ENCODE data around the gene PKP4. TPM values are rescaled to one million over a fixed set of nuclear protein-coding genes. Genes with fewer than 3 reads are reported as not detected.
A peak's percentile ranks its signal among the peaks of the same experiment; 100 is the strongest.

The PKP4 gene
- total and polyA plus RNA-seq, 2 experiments from 2014 or later: 7.6 to 32.2 TPM

GRCh38 chr2:158618891-158619490 lies 162.2 kb downstream of the PKP4 start:
- 89 to 92% methylated on average over 4 of the region's 4 CpGs for WGBS, 2 experiments (ENCODE audit: low coverage in 1 of 2, low lambda C conversion rate in 2 of 2, missing lambda C conversion rate in 2 of 2)
- in situ Hi-C loops (cut with MboI): no loop called here
- Histone ChIP-seq H3K27me3 (replicated peaks; ENCODE audit: insufficient read depth) (no peaks in the 10 kb centered on the region), H3K9ac (no peak overlapping the region), H3K79me2 (ENCODE audit: insufficient read depth) (no peaks in the 10 kb centered on the region), H3K36me3 (ENCODE audit: low read depth) (peaks cover 16% of the 10 kb centered on the region; the same call in 1 of the 2 replicates), H3K9me2 (ENCODE audit: insufficient read depth) (no peaks in the 10 kb centered on the region), H3K4me1 (ENCODE audit: insufficient read depth) (peaks cover 7% of the 10 kb centered on the region), H2AFZ (no peak overlapping the region), H3K4me3 (no peak overlapping the region), H3K9me3 (ENCODE audit: low read depth) (no peaks in the 10 kb centered on the region), H3F3A (ENCODE audit: insufficient read depth) (0 out of 2 replicates have a peak, but pooled peaks cover 7% of the 10 kb centered on the region), H3K27ac (no peak overlapping the region), H3K4me2 (ENCODE audit: unreplicated experiment) (no peak overlapping the region), H4K20me1 (ENCODE audit: insufficient read depth) (no peaks in the 10 kb centered on the region)
- peak; percentile 26 for DNase-seq
- TF ChIP-seq EZH2 (IDR thresholded peaks at IDR 0.05; ENCODE audit: insufficient read depth, poor library complexity, severe bottlenecking) (no peak), EZH2phosphoT487 (IDR thresholded peaks at IDR 0.05; ENCODE audit: insufficient read depth, low read depth) (no peak)

- Histone ChIP-seq H3K79me2 (ENCODE audit: insufficient read depth) (no peaks in the 10 kb centered on the region), H3K9me3 (ENCODE audit: low read depth) (no peaks in the 10 kb centered on the region), H3K27ac (no peak overlapping the region), H3K9me2 (ENCODE audit: insufficient read depth) (no peaks in the 10 kb centered on the region), H2AFZ (no peak overlapping the region), H3K4me3 (no peak overlapping the region), H3F3A (ENCODE audit: insufficient read depth) (0 out of 2 replicates have a peak, but pooled peaks cover 7% of the 10 kb centered on the region), H3K4me1 (ENCODE audit: insufficient read depth) (peaks cover 7% of the 10 kb centered on the region), H3K27me3 (replicated peaks; ENCODE audit: insufficient read depth) (no peaks in the 10 kb centered on the region), H3K36me3 (ENCODE audit: low read depth) (peaks cover 19% of the 10 kb centered on the region; the same call in 1 of the 2 replicates), H3K9ac (no peak overlapping the region), H3K4me2 (ENCODE audit: unreplicated experiment) (no peak overlapping the region), H4K20me1 (ENCODE audit: insufficient read depth) (no peaks in the 10 kb centered on the region)
- TF ChIP-seq EZH2phosphoT487 (IDR thresholded peaks at IDR 0.05; ENCODE audit: insufficient read depth, low read depth) (no peak), EZH2 (IDR thresholded peaks at IDR 0.05; ENCODE audit: insufficient read depth, poor library complexity, severe bottlenecking) (no peak)
- WGBS, 2 experiments (ENCODE audit: low coverage in 1 of 2, low lambda C conversion rate in 2 of 2, missing lambda C conversion rate in 2 of 2): 91 to 98% methylated on average over 2 of the region's 2 CpGs
- DNase-seq: peak; percentile 56
- in situ Hi-C loops (cut with MboI): no loop called here
Observed at GRCh38 chr2:158619496-158619895, 162.7 kb downstream of the PKP4 start.

GRCh38 chr2:158620656-158621055 lies 163.9 kb downstream of the PKP4 start:
- WGBS, 2 experiments (ENCODE audit: low coverage in 1 of 2, low lambda C conversion rate in 2 of 2, missing lambda C conversion rate in 2 of 2): 78 to 100% methylated on average over 2 of the region's 2 CpGs
- TF ChIP-seq EZH2 (IDR thresholded peaks at IDR 0.05; ENCODE audit: insufficient read depth, poor library complexity, severe bottlenecking) (no peak), EZH2phosphoT487 (IDR thresholded peaks at IDR 0.05; ENCODE audit: insufficient read depth, low read depth) (no peak)
- Histone ChIP-seq H3K36me3 (ENCODE audit: low read depth) (peaks cover 25% of the 10 kb centered on the region; the same call in 1 of the 2 replicates), H3K27me3 (replicated peaks; ENCODE audit: insufficient read depth) (no peaks in the 10 kb centered on the region), H3K9me3 (ENCODE audit: low read depth) (no peaks in the 10 kb centered on the region), H3K4me2 (ENCODE audit: unreplicated experiment) (no peak overlapping the region), H3K9me2 (ENCODE audit: insufficient read depth) (no peaks in the 10 kb centered on the region), H3F3A (ENCODE audit: insufficient read depth) (0 out of 2 replicates have a peak, but pooled peaks cover 7% of the 10 kb centered on the region), H3K79me2 (ENCODE audit: insufficient read depth) (no peaks in the 10 kb centered on the region), H2AFZ (no peak overlapping the region), H4K20me1 (ENCODE audit: insufficient read depth) (no peaks in the 10 kb centered on the region), H3K9ac (no peak overlapping the region), H3K4me3 (no peak overlapping the region), H3K4me1 (ENCODE audit: insufficient read depth) (peaks cover 7% of the 10 kb centered on the region), H3K27ac (no peak overlapping the region)
- in situ Hi-C loops (cut with MboI): no loop called here
- no peak for DNase-seq

GRCh38 chr2:158624071-158624667 lies 167.4 kb downstream of the PKP4 start:
- H3K4me1 ChIP-seq (ENCODE audit: insufficient read depth): peaks cover 3% of the 10 kb centered on the region
- no peak overlapping the region for H3K9ac ChIP-seq
- no peaks in the 10 kb centered on the region for H3K79me2 ChIP-seq (ENCODE audit: insufficient read depth)
- no peaks in the 10 kb centered on the region for H3K9me2 ChIP-seq (ENCODE audit: insufficient read depth)
- TF ChIP-seq EZH2 (IDR thresholded peaks at IDR 0.05; ENCODE audit: insufficient read depth, poor library complexity, severe bottlenecking): no peak
- no peak for TF ChIP-seq EZH2phosphoT487 (IDR thresholded peaks at IDR 0.05; ENCODE audit: insufficient read depth, low read depth)
- H3K27me3 ChIP-seq (replicated peaks; ENCODE audit: insufficient read depth): no peaks in the 10 kb centered on the region
- no peak overlapping the region for H3K4me3 ChIP-seq
- H3K9me3 ChIP-seq (ENCODE audit: low read depth): no peaks in the 10 kb centered on the region
- no peak overlapping the region for H3K27ac ChIP-seq
- in situ Hi-C loops (cut with MboI): no loop called here
- H4K20me1 ChIP-seq (ENCODE audit: insufficient read depth): no peaks in the 10 kb centered on the region
- no peak overlapping the region for H2AFZ ChIP-seq
- H3F3A ChIP-seq (ENCODE audit: insufficient read depth): 0 out of 2 replicates have a peak, but pooled peaks cover 1% of the 10 kb centered on the region
- 97% methylated on average over 3 of the region's 3 CpGs for WGBS, 2 experiments (ENCODE audit: low coverage in 1 of 2, low lambda C conversion rate in 2 of 2, missing lambda C conversion rate in 2 of 2)
- H3K4me2 ChIP-seq (ENCODE audit: unreplicated experiment): no peak overlapping the region
- H3K36me3 ChIP-seq (ENCODE audit: low read depth): peaks cover 27% of the 10 kb centered on the region; the same call in 1 of the 2 replicates
- DNase-seq: no peak

Data from GM23248 (cell line).